NT2/D1 (cell line): ENCODE measurements around the gene GARIN5A.

Source experiments
- DNase-seq: peaks from one replicate; pipeline ENCODE4 v3.0.0-alpha.2; 2011; ENCODE audit warnings: low read depth, low spot score
- H3K27me3 ChIP-seq: 2 replicates; pipeline ENCODE4 v1.6.0; 2011; ENCODE audit warnings: mild to moderate bottlenecking; ENCODE audit not compliant: insufficient read length, insufficient read depth
- H3K36me3 ChIP-seq: 2 replicates; pipeline ENCODE4 v1.6.1; 2011; ENCODE audit warnings: mild to moderate bottlenecking, low read length, mixed read lengths; ENCODE audit not compliant: insufficient read depth, insufficient read length
- H3K4me1 ChIP-seq: 2 replicates; pipeline ENCODE4 v1.5.1; 2011; ENCODE audit not compliant: insufficient read depth, insufficient read length
- H3K4me3 ChIP-seq: 2 replicates; pipeline ENCODE4 v1.5.1; 2011; ENCODE audit warnings: low read depth; ENCODE audit not compliant: insufficient read length
- H3K9ac ChIP-seq: 2 replicates; pipeline ENCODE4 v1.6.0; 2011; ENCODE audit warnings: low read depth; ENCODE audit not compliant: insufficient read length
- H3K9me3 ChIP-seq: 2 replicates; pipeline ENCODE4 v1.5.1; 2011; ENCODE audit warnings: mild to moderate bottlenecking, low read length; ENCODE audit not compliant: insufficient read depth
- SUZ12 ChIP-seq: IDR thresholded peaks from 2 replicates; pipeline ENCODE4 v1.6.1; 2011; ENCODE audit not compliant: insufficient read length, insufficient read depth; ENCODE audit errors: extremely low read depth
- YY1 ChIP-seq: IDR thresholded peaks from 2 replicates; pipeline ENCODE4 v1.6.1; 2011; ENCODE audit not compliant: insufficient read length, insufficient read depth
- ZNF274 ChIP-seq: IDR thresholded peaks from 2 replicates; pipeline ENCODE4 v1.6.1; 2011; ENCODE audit warnings: mild to moderate bottlenecking, low read depth, low read length

The GARIN5A gene

GRCh38 chr19:50417111-50418081, 59.3 kb downstream of the GARIN5A start:
- H3K36me3 ChIP-seq = peaks cover 38% of the 10 kb centered on the region
- no peaks in the 10 kb centered on the region for H3K9me3 ChIP-seq
- H3K9ac ChIP-seq = no peak overlapping the region
- H3K4me1 ChIP-seq = peaks cover 6% of the 10 kb centered on the region
- TF ChIP-seq YY1 (no peak), SUZ12 (no peak), ZNF274 (no peak)
- no peaks in the 10 kb centered on the region for H3K27me3 ChIP-seq
- no peak overlapping the region for H3K4me3 ChIP-seq
- no peak for DNase-seq
